IPS-20b (cell line): Measurements from ENCODE around the gene UNC13A.
"Not testable (repeated sequence)": the region's sequence is repeated elsewhere in the genome, so short reads cannot be mapped to it uniquely, and the experiment has no call there.

Experiments used
- H3K27ac ChIP-seq: one replicate; pipeline ENCODE4 v1.5.1; 2013; ENCODE audit warnings: low read length
- H3K27me3 ChIP-seq: 2 replicates; pipeline ENCODE4 v1.6.1; 2013; ENCODE audit warnings: mild to moderate bottlenecking, low read length, inconsistent platforms; ENCODE audit not compliant: insufficient read depth
- H3K36me3 ChIP-seq: 2 replicates; pipeline ENCODE4 v1.6.1; 2013; ENCODE audit warnings: low read depth, mild to moderate bottlenecking, inconsistent platforms, low read length, moderate library complexity; ENCODE audit not compliant: insufficient read depth
- H3K4me1 ChIP-seq: 2 replicates; pipeline ENCODE4 v1.6.1; 2013; ENCODE audit warnings: mild to moderate bottlenecking, control low read depth, inconsistent platforms, low read length, moderate library complexity; ENCODE audit not compliant: insufficient read depth
- H3K4me3 ChIP-seq: 2 replicates; pipeline ENCODE4 v1.5.1; 2013; ENCODE audit warnings: mild to moderate bottlenecking, low read length, inconsistent platforms
- H3K9ac ChIP-seq: 2 replicates; pipeline ENCODE4 v1.6.1; 2013; ENCODE audit warnings: low read depth, mild to moderate bottlenecking, inconsistent platforms, low read length, moderate library complexity
- H3K9me3 ChIP-seq: 2 replicates; pipeline ENCODE4 v1.6.1; 2013; ENCODE audit warnings: mild to moderate bottlenecking, low read depth, low read length, inconsistent platforms; ENCODE audit not compliant: insufficient read depth

UNC13A gene

DNA sequence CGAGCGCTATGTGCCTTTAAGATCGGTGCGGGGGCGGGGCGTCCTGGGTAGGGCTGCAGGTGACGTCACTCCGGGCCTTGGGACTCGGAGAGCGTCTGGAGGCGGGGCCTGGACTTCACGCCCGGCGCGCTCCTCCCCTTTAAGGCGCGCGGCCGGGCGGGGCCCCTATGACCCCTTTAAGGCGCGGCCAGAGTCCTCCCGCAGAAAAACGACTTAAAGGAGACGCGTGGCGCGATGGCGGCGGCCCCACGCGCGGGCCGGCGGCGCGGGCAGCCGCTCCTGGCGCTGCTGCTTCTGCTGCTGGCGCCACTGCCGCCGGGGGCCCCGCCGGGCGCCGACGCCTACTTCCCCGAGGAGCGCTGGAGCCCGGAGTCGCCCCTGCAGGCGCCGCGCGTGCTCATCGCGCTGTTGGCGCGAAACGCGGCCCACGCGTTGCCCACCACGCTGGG is 132.7 kb downstream of the UNC13A start, which contains the start of gene COLGALT1:
Gene COLGALT1 (plus strand): TSS at position 170 of the 449 bp plus-strand sequence. CDS start 65 bp downstream, at position 235.
- H3K36me3 ChIP-seq, result peaks cover 14% of the 10 kb centered on the region
- H3K27ac ChIP-seq, result no peak within 1 kb of the TSS
- H3K9ac ChIP-seq, result peak within 1 kb of the TSS; percentile 63; the same call in 1 of the 2 replicates
- no peaks in the 10 kb centered on the region for H3K27me3 ChIP-seq
- no peaks in the 10 kb centered on the region for H3K9me3 ChIP-seq
- peak within 1 kb of the TSS; percentile 80 for H3K4me3 ChIP-seq
- H3K4me1 ChIP-seq, result no peaks in the 10 kb centered on the region

DNA sequence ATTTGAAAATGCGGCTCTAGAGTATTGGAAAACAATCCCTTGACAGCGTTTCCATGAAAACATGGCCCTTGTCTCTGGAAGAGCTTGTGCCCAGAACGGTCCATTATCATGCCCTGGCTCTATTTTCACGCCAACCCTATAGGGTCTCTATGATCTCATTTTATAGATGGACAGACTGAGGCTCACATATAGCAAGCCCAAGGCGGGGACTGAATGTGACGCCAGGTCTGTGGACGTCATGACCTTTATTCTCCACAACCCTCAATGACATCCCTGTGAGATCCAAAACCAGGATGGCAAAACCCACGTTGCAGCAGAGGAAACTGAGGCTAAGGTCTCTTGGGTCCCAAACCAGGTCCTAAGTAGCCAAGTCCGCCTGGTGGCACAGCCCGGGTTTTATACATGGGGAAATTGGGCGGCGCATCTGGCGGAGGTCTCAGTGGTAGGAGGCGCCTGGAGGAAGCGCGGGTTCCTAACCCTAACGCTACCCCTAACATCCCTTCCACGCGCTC is 133.1 kb downstream of the UNC13A start:
- Histone ChIP-seq H3K4me3 (peak overlapping the region; percentile 80), H3K9me3 (no peaks in the 10 kb centered on the region), H3K36me3 (peaks cover 9% of the 10 kb centered on the region), H3K27me3 (no peaks in the 10 kb centered on the region), H3K9ac (peak overlapping the region; percentile 20; the same call in 1 of the 2 replicates), H3K4me1 (no peaks in the 10 kb centered on the region), H3K27ac (no peak overlapping the region)

DNA sequence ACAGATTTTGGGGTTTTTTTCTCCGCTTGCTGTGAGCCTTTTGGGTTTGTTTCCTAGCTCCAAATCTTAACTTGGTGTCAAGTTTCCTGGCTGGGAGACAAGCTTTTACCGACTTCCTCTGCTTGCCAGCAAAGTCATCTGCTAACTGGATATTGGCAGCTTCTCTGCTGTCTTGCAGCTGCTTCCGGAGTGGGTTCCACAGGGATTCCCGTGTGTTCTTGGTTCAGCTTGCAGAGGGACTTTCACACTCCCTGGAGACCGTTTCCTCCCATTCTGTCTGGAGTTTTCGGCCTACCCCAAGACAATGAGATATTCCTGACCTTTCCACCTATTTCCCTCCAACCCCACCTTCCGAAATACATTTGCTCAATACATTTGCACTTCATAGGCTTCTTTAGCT is 134.9 kb downstream of the UNC13A start:
- H3K36me3 ChIP-seq, result no peaks in the 10 kb centered on the region
- no peak overlapping the region for H3K9ac ChIP-seq
- H3K4me3 ChIP-seq, result no peak overlapping the region
- no peaks in the 10 kb centered on the region for H3K4me1 ChIP-seq
- H3K9me3 ChIP-seq, result no peaks in the 10 kb centered on the region
- no peaks in the 10 kb centered on the region for H3K27me3 ChIP-seq
- no peak overlapping the region for H3K27ac ChIP-seq

DNA sequence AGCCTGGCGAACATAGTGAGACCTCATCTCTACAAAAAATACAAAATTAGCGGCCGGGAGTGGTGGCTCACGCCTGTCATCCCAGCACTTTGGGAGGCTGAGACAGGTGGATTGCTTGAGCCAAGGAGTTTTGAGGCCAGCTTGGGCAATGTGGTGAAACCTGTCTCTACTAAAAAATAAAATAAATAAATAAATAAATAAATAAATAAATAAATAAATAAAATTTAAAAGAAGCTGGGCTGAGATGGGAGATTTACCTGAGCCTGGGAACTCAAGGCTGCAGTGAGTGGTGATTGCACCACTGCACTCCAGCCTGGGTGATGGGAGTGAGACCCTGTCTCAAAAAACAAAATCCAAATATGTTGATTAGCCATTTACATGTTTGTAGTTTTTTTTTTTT is 135.4 kb downstream of the UNC13A start:
- not testable (repeated sequence) for H3K27ac ChIP-seq, H3K9me3 ChIP-seq, H3K4me3 ChIP-seq, H3K27me3 ChIP-seq, H3K4me1 ChIP-seq, H3K36me3 ChIP-seq, H3K9ac ChIP-seq
